ENCODE results near the gene TMEM44. TPM values are rescaled to one million over a fixed set of nuclear protein-coding genes. Genes with fewer than 3 reads are reported as not detected.

The TMEM44 gene
- polyA plus RNA-seq, 12 donors: 15.6 to 33.5 (median 21.0) TPM; not detected in 1

- no peak for DNase-seq
Observed at GRCh38 chr3:194582196-194582905, 50.9 kb downstream of the TMEM44 start.

- no peak for DNase-seq
Observed at GRCh38 chr3:194579091-194579606, 54.1 kb downstream of the TMEM44 start.

- DNase-seq: no peak
Observed at GRCh38 chr3:194577986-194578905, 55.0 kb downstream of the TMEM44 start.

- DNase-seq: no peak
Observed at GRCh38 chr3:194575484-194576210, 57.6 kb downstream of the TMEM44 start.

GRCh38 chr3:194574639-194575483 is 58.4 kb downstream of the TMEM44 start:
- DNase-seq: no peak

GRCh38 chr3:194573680-194574437 is 59.4 kb downstream of the TMEM44 start:
- no peak for DNase-seq

GRCh38 chr3:194572944-194573491 is 60.2 kb downstream of the TMEM44 start:
- no peak for DNase-seq

- no peak for DNase-seq
Observed at GRCh38 chr3:194572143-194572789, 61.0 kb downstream of the TMEM44 start.

GRCh38 chr3:194571491-194572142 is 61.6 kb downstream of the TMEM44 start:
- DNase-seq: no peak

- DNase-seq: no peak
Observed at GRCh38 chr3:194570898-194571297, 62.3 kb downstream of the TMEM44 start.

- no peak for DNase-seq
Observed at GRCh38 chr3:194570235-194570634, 63.0 kb downstream of the TMEM44 start.

GRCh38 chr3:194569252-194569651 is 64.0 kb downstream of the TMEM44 start:
- no peak for DNase-seq

- DNase-seq: no peak
Observed at GRCh38 chr3:194565597-194566190, 67.5 kb downstream of the TMEM44 start.

GRCh38 chr3:194562986-194563385 is 70.2 kb downstream of the TMEM44 start:
- no peak for DNase-seq

- no peak for DNase-seq
Observed at GRCh38 chr3:194561306-194561974, 71.8 kb downstream of the TMEM44 start.

GRCh38 chr3:194560047-194560446 is 73.2 kb downstream of the TMEM44 start:
- DNase-seq: no peak

GRCh38 chr3:194559530-194559929 is 73.7 kb downstream of the TMEM44 start:
- no peak for DNase-seq
